Gastroesophageal sphincter (tissue), 4 donors: ENCODE data around the gene HOXB4. TPM values are rescaled to one million over a fixed set of nuclear protein-coding genes. Genes with fewer than 3 reads are reported as not detected.

Experiments
- ATAC-seq: fragments of 150-250 bp; one replicate; pipeline ENCODE4 v1.9.1; 2016; ENCODE audit warnings: mild to moderate bottlenecking, moderate library complexity
- H3K27ac ChIP-seq, 4 donors: fragments of 200-600 bp; sonication (generic) in 3 of 4; 1 replicate in 3 of 4; 2 replicates in 1 of 4; pipeline ENCODE4 v1.5.1; 2016 to 2019
- H3K27me3 ChIP-seq: fragments of 200-600 bp; sonication (generic); one replicate; pipeline ENCODE4 v1.5.1; 2019
- H3K36me3 ChIP-seq, 2 donors: fragments of 200-600 bp; sonication (generic); one replicate each; pipeline ENCODE4 v1.5.1; 2019; ENCODE audit warnings: control low read depth in 1 of 2
- H3K4me1 ChIP-seq, 3 donors: fragments of 200-600 bp; sonication (generic); 1 replicate in 2 of 3; 2 replicates in 1 of 3; pipeline ENCODE4 v1.5.1; 2016 to 2019; ENCODE audit warnings: control low read depth in 2 of 3
- H3K4me3 ChIP-seq, 2 donors: fragments of 200-600 bp; sonication (generic); one replicate each; pipeline ENCODE4 v1.5.1; 2019; ENCODE audit warnings: mild to moderate bottlenecking in 1 of 2, moderate library complexity in 1 of 2
- H3K9me3 ChIP-seq, 3 donors: fragments of 200-600 bp; sonication (generic); one replicate each; pipeline ENCODE4 v1.5.1; 2017 to 2019; ENCODE audit warnings: control low read depth in 2 of 3
- EP300 ChIP-seq: sonication (generic); formaldehyde crosslinking; IDR thresholded peaks from one replicate; pipeline ENCODE4 v1.6.1; 2017; ENCODE audit warnings: antibody characterized with exemption, mild to moderate bottlenecking
- POLR2A ChIP-seq, 2 donors: fragments of 450-650 bp; IDR thresholded peaks; one replicate each; pipeline ENCODE4 v1.6.1; 2017; ENCODE audit warnings: antibody characterized with exemption in 2 of 2, mild to moderate bottlenecking in 2 of 2, moderate library complexity in 1 of 2
- POLR2AphosphoS5 ChIP-seq: sonication (generic); formaldehyde crosslinking; IDR thresholded peaks from one replicate; pipeline ENCODE4 v1.6.1; 2017; ENCODE audit warnings: antibody characterized with exemption
- WGBS, 2 donors: methylation state at CpG; one replicate each; pipeline ENCODE4 v1.1.5; 2018; ENCODE audit warnings: low coverage in 1 of 2; 5-methylcytosine and 5-hydroxymethylcytosine counted together
- total RNA-seq, 4 donors: library from RNA; depleted of rRNA; stranded (reverse); fragments of >200 nt; gene quantifications; one replicate each; pipeline ENCODE4 v1.1.0, GENCODE V29; 2016
- TF ChIP-seq, protein P1 (sequence below), 4 experiments: fragments of 200-600 bp in 2 of 4; fragments of 450-650 bp in 2 of 4; sonication (generic) in 1 of 4; IDR thresholded peaks; one replicate each; pipeline ENCODE4 v1.5.1; 2017 to 2019; ENCODE audit warnings: antibody characterized with exemption in 4 of 4, mild to moderate bottlenecking in 2 of 4, moderate library complexity in 2 of 4

HOXB4 gene
- total RNA-seq, 4 donors from 2014 or later: 3.0 to 12.9 (median 6.9) TPM

GRCh38 chr17:48528153-48528935 lies 49.8 kb downstream of the HOXB4 start:
- WGBS, 2 donors: 30 to 50% methylated on average over 1 of the region's 7 CpGs

GRCh38 chr17:48527547-48527932 lies 50.6 kb downstream of the HOXB4 start:
- no peaks in the 10 kb centered on the region for H3K9me3 ChIP-seq
- TF ChIP-seq POLR2A (IDR thresholded peaks at IDR 0.05): no peak
- TF ChIP-seq EP300: no peak
- TF ChIP-seq POLR2AphosphoS5: no peak
- TF ChIP-seq, protein P1, sequence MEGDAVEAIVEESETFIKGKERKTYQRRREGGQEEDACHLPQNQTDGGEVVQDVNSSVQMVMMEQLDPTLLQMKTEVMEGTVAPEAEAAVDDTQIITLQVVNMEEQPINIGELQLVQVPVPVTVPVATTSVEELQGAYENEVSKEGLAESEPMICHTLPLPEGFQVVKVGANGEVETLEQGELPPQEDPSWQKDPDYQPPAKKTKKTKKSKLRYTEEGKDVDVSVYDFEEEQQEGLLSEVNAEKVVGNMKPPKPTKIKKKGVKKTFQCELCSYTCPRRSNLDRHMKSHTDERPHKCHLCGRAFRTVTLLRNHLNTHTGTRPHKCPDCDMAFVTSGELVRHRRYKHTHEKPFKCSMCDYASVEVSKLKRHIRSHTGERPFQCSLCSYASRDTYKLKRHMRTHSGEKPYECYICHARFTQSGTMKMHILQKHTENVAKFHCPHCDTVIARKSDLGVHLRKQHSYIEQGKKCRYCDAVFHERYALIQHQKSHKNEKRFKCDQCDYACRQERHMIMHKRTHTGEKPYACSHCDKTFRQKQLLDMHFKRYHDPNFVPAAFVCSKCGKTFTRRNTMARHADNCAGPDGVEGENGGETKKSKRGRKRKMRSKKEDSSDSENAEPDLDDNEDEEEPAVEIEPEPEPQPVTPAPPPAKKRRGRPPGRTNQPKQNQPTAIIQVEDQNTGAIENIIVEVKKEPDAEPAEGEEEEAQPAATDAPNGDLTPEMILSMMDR (IDR thresholded peaks at IDR 0.05): no peak
- ATAC-seq: no peak
- no peaks in the 10 kb centered on the region for H3K36me3 ChIP-seq
- peaks cover 0 to 5% (median 0%) of the 10 kb centered on the region in 3 donors for H3K4me1 ChIP-seq
- H3K27me3 ChIP-seq: peaks cover 15% of the 10 kb centered on the region
- H3K27ac ChIP-seq: no peak overlapping the region
- 54% methylated on average over 4 of the region's 14 CpGs; no CpG with 5 or more reads in 1 of the 2 donors for WGBS, 2 donors
- H3K4me3 ChIP-seq: no peak overlapping the region

More at GRCh38 chr17:48528153-48528935, 49.8 kb downstream of the HOXB4 start:
- peaks cover 15% of the 10 kb centered on the region for H3K27me3 ChIP-seq
- no peaks in the 10 kb centered on the region for H3K9me3 ChIP-seq
- ATAC-seq: no peak
- H3K4me3 ChIP-seq: no peak overlapping the region
- H3K4me1 ChIP-seq: no peaks in the 10 kb centered on the region
- H3K36me3 ChIP-seq: no peaks in the 10 kb centered on the region
- no peak overlapping the region for H3K27ac ChIP-seq
- TF ChIP-seq POLR2A (IDR thresholded peaks at IDR 0.05): no peak
- TF ChIP-seq EP300: no peak
- TF ChIP-seq, protein P1 (IDR thresholded peaks at IDR 0.05): no peak
- no peak for TF ChIP-seq POLR2AphosphoS5

GRCh38 chr17:48526608-48527546 lies 51.3 kb downstream of the HOXB4 start:
- TF ChIP-seq EP300 (no peak), POLR2AphosphoS5 (no peak), POLR2A (IDR thresholded peaks at IDR 0.05) (no peak)
- TF ChIP-seq, protein P1 (IDR thresholded peaks at IDR 0.05): no peak
- Histone ChIP-seq H3K27me3 (peaks cover 15% of the 10 kb centered on the region), H3K4me3 (peak overlapping the region in 1 of 2 donors; percentile 20), H3K9me3 (no peaks in the 10 kb centered on the region), H3K36me3 (no peaks in the 10 kb centered on the region), H3K4me1 (peaks cover 0 to 12% (median 4%) of the 10 kb centered on the region in 3 donors), H3K27ac (no peak overlapping the region)
- ATAC-seq: no peak
- WGBS, 2 donors: 62 to 65% methylated on average over 4 to 11 of the region's 59 CpGs

Other genes with a start within 250 kb of the HOXB4 start
- gene SKAP1, start 148.1 kb downstream of the HOXB4 start, total RNA-seq: 10 to 100 TPM in 1 of 4 donors, 1 to 10 TPM in 2, not detected in 1; 1.1 to 12.1 (median 1.8) TPM
- gene HOXB1, start 47.3 kb downstream of the HOXB4 start, total RNA-seq: not detected
- gene HOXB2, start 33.2 kb downstream of the HOXB4 start, total RNA-seq: 10 to 100 TPM; 28.7 to 65.2 (median 38.8) TPM
- 10 to 100 TPM; 11.4 to 48.7 (median 24.2) TPM for gene HOXB3, start 11.9 kb upstream of the HOXB4 start, total RNA-seq
- gene HOXB5, start 15.4 kb upstream of the HOXB4 start, total RNA-seq: 1 to 10 TPM in 3 of 4 donors, under 1 TPM in 1; 0.27 to 2.7 (median 1.4) TPM
- 10 to 100 TPM in 1 of 4 donors, 1 to 10 TPM in 3; 4.9 to 40.1 (median 5.1) TPM for gene HOXB6, start 26.6 kb upstream of the HOXB4 start, total RNA-seq
- gene HOXB7, start 32.7 kb upstream of the HOXB4 start, total RNA-seq: 1 to 10 TPM in 3 of 4 donors, under 1 TPM in 1; 0.78 to 8.9 (median 3.0) TPM
- 1 to 10 TPM in 1 of 4 donors, under 1 TPM in 1, not detected in 2; 0.27 to 3.9 TPM for gene HOXB8, start 36.9 kb upstream of the HOXB4 start, total RNA-seq
- not detected for gene HOXB9, start 48.0 kb upstream of the HOXB4 start, total RNA-seq
- not detected for gene PRAC1, start 144.2 kb upstream of the HOXB4 start, total RNA-seq
- gene PRAC2, start 144.8 kb upstream of the HOXB4 start, total RNA-seq: not detected
- not detected for gene HOXB13, start 150.4 kb upstream of the HOXB4 start, total RNA-seq
- not detected for gene TTLL6, start 238.9 kb upstream of the HOXB4 start, total RNA-seq